C1 segment of cervical spinal cord (tissue), 14 donors: Measurements from ENCODE around the gene TNNT1.
"Not testable (repeated sequence)": the region's sequence is repeated elsewhere in the genome, so short reads cannot be mapped to it uniquely, and the experiment has no call there.

Experiments
- DNase-seq, 14 donors: peaks; one replicate each; lab custom pipeline; 2025; lab: John Stamatoyannopoulos, UW

Gene TNNT1

GRCh38 chr19:55149078-55150003, at the start of gene TNNT1:
TNNT1 (minus strand) TSS chr19:55149206; CDS start chr19:55147157, 2,049 bp downstream.
- no peak for DNase-seq

- DNase-seq: no peak
These were observed 49.6 kb upstream of the TNNT1 start for GRCh38 chr19:55198651-55199050.

- DNase-seq: no peak
These were observed 48.5 kb upstream of the TNNT1 start for GRCh38 chr19:55197528-55197927.

GRCh38 chr19:55196803-55197202, 47.8 kb upstream of the TNNT1 start:
- no peak for DNase-seq

GRCh38 chr19:55193481-55193880, 44.5 kb upstream of the TNNT1 start:
- DNase-seq: no peak

GRCh38 chr19:55189403-55189835, 40.4 kb upstream of the TNNT1 start:
- DNase-seq: no peak

GRCh38 chr19:55188625-55189024, 39.6 kb upstream of the TNNT1 start:
- no peak for DNase-seq

GRCh38 chr19:55186080-55186479, 37.1 kb upstream of the TNNT1 start:
- no peak for DNase-seq

GRCh38 chr19:55181740-55182139, 32.7 kb upstream of the TNNT1 start:
- no peak for DNase-seq

- peak in 1 of 14 donors; percentile 16 for DNase-seq
These were observed 30.8 kb upstream of the TNNT1 start, which contains the start of gene SYT5 for GRCh38 chr19:55179606-55180484. SYT5 (minus strand) TSS chr19:55180289; CDS start chr19:55179041, 1,248 bp downstream.

GRCh38 chr19:55178781-55179599, 30.0 kb upstream of the TNNT1 start:
- peak in 13 of 14 donors; percentile 34 to 92 (median 72) for DNase-seq

- DNase-seq: no peak
These were observed 27.1 kb upstream of the TNNT1 start for GRCh38 chr19:55176076-55176475.

- DNase-seq: no peak
These were observed 26.3 kb upstream of the TNNT1 start for GRCh38 chr19:55175117-55175867.

GRCh38 chr19:55174425-55175116, 25.6 kb upstream of the TNNT1 start:
- peak in 2 of 14 donors; percentile 0 to 9 for DNase-seq

GRCh38 chr19:55173714-55174409, 24.9 kb upstream of the TNNT1 start:
- peak in 3 of 14 donors; percentile 11 to 34 (median 13) for DNase-seq

GRCh38 chr19:55173186-55173713, 24.2 kb upstream of the TNNT1 start:
- DNase-seq: no peak

GRCh38 chr19:55172741-55173140, 23.7 kb upstream of the TNNT1 start:
- no peak for DNase-seq

- DNase-seq: not testable (repeated sequence)
These were observed 23.3 kb upstream of the TNNT1 start for GRCh38 chr19:55172318-55172717.

- no peak for DNase-seq
These were observed 22.4 kb upstream of the TNNT1 start for GRCh38 chr19:55171440-55171839.
